ENCODE results near the gene FADS2.

FADS2 gene

GRCh38 chr11:61891331-61892084 lies 63.4 kb downstream of the FADS2 start, which contains the start of gene FADS3:
Gene FADS3, minus strand, starts transcription at chr11:61891545. Its CDS starts 164 bp downstream, at chr11:61891381.
- DNase-seq, result peak; percentile 25

DNA sequence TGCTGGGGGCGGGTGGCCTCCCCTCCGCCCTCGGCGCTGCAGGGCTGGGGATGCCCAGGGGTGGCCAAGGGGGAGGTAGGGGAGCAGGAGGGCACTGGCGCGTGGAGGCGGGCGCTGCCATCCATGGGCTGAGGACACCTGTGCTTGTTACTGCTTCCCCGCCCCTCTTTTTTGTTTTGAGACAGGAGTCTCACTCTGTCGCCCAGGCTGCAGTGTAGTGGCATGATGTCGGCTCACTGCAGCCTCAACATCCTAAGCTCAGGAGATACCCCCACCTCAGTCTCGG lies 63.9 kb downstream of the FADS2 start:
- DNase-seq, result no peak

DNA sequence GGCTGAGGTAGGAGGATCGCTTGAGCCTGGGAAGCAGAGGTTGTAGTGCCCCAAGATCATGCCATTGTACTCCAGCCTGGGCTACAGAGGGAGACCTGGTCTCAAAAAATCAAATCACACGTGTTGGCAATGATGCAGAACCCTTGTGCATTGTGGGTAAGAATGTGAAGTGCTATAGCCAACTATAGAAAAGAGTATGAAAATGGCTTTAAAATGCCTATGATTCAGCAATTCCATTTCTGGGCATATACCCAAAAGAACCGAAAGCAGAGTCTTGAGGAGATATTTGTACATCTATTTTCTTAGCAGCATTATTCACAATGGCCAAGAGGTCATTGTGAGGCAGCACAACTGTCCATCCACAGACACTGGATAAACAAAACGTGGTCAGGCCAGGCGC lies 65.9 kb downstream of the FADS2 start:
- no peak for DNase-seq

- DNase-seq, result no peak
Measured at GRCh38 chr11:61895046-61895717, 67.1 kb downstream of the FADS2 start.

DNA sequence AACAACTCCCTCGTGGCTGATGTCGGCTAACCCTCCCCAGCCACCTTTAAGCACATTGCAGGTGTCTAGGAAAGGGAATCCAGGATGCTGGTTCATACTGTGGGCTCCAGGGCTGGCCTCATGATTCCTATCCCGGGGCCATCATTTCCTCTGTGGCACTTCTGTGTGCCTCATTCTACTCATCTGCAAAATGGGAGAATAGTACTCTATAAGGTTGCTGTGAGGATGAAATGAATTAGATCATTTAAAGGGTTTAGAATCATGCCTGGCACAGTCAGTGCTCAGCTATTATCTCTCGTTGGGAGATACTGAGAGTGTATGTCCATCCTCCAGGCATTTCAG lies 67.6 kb downstream of the FADS2 start:
- no peak for DNase-seq

GRCh38 chr11:61896665-61897386 lies 68.7 kb downstream of the FADS2 start:
- no peak for DNase-seq

- peak; percentile 81 for DNase-seq
Measured at GRCh38 chr11:61897387-61898246, 69.5 kb downstream of the FADS2 start.

DNA sequence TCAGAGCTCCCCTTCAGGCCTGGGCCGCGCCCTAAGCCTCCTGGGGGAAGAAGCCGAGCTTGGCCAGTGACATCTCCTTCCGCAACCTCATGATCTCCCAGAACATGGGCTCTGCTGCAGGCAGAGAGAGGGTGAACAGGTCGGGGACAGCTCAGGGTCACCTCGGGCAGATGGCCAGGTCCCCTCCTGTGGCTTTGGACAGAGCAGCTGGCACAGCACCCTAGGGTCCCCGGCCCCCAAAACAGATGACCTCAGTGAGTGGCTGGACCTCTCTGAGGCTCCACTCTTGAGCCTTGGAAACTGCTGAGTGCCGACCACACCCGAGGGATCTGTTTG lies 70.1 kb downstream of the FADS2 start:
- no peak for DNase-seq

DNA sequence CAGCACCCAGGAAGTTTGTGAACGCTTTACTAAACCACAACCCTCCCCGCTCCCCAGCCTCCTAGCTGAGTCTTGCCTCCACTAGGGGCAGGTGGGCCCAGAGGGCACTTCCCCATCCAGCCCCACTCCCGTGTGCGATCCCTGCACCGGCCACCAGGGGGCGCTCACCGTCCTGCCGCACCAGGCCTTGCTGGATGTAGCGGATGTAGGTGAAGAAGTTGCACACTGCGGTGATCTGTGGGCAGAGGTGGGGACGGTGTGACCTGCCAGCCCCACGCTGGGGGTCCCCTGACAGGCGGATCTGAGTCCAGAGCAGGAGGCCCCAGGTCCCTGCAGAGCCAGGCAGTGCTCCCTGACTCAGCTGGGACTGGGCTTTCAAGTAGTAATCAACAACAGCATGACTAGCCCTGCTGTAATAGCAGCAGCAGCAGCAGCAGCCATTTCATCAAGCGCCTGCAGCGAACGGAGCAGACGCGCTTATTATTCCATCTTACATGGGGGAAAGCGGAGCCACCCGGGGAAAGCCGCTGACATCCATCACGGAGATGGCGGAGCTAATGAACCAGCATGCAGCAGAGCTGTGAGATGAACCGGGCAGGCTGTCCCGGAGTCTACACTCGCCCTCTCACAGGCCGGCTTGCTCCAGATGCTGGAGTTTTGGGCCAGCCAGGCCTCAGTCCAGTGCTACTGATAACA lies 71.2 kb downstream of the FADS2 start:
- peak; percentile 92 for DNase-seq

DNA sequence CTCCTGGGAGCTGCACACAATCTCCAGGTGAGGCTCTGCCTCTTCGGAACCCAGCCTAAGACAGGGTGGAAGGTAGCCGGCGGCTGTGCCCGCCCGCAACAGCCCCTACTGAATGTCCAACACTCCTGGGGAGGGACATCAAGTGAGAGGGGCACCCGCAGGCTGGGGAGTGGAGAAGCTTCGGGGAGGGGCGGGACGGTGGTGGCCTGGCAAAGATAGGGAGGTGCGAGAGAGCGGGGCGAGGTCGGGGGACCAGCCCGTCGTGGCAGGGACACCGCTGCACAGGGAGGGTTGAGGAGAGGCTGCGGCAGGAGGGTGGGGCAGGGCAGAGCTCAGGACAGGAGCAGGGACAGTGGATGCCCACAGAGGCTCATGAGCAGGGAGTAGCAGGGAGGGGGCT lies 72.2 kb downstream of the FADS2 start:
- DNase-seq, result no peak

DNA sequence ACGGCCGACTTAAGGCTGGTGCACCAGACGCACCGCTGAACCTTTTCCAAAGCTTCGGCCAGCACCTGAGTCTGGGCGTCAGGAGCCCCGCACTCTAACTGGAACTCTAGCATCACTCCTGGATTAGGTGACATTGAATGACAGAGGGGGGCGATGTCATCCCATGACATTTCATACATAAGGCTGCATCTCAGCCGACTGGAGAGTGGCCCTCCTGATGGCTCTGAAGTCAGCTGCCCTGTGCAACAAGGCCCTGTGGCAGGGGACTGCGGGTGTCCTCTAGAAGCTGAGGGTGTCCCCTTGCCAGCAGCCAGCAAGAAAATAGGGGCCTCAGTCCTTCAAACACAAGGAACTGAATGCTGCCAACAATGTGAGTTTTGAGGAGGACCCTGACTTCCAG lies 73.3 kb downstream of the FADS2 start:
- no peak for DNase-seq

DNA sequence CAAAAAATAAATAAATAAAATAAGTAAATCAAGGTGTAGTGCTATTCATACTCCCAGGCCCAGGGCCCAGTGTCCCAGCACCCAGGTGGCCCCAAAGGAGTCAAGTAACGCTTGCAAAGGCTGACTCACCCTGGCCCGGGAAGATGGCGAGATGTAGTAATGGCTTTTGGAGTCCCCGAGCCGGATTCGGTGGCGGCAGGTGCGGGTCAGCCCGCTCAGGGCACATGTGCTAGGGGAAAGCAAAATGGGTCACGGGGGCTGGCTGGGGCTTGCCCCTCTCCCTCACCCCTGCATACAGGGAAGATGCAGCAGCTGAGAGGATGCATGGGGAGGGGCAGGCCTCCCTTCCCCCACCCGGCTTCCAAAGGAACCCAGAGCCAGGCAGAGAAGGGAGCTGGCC lies 74.2 kb downstream of the FADS2 start:
- DNase-seq, result no peak

DNA sequence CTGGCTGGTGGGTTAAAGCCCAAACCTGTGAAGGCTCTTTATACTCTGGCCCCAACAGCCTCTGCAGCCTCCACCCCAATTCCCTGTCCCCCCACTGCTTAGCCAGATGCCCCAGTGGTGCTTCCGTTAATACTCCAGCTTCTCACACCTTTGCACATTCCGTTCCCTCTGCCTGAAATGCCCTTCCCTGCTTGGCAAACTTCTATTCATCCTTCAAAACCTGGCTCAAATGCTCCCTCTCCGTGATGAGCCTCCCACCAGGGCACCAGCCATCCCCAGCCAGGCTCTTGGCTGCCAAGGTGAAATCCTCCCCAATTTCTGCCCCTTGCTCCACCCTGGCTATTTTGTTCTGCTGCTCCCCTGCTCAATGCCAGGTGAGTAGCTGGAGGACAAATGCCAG lies 75.7 kb downstream of the FADS2 start:
- DNase-seq, result no peak

DNA sequence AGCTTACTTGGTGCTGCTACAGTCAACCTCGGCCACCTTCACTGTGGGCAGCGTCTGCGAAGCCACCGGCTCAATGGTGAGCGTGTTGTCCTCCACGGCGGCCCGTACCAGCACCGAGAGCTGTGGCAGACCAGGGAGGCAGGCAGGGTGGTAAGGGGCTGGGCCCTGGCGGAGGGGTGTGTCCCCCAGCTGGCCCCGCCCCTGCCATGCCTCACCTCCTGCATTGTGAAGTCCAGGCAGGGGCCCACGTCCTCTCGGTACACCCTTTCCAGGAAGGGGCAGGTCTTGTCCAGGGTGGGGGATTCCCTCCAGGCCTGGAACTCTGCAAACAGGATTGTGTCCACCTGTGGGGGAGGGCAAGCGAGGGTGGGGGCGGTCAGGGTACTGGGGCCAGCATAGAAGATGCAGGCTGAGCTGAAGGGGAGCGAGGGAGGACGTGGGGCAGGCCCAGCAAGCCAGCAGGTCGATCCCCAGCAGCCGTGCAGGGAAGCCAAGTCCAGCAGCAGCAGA lies 76.5 kb downstream of the FADS2 start:
- DNase-seq, result no peak

GRCh38 chr11:61905067-61905696 lies 77.1 kb downstream of the FADS2 start:
- DNase-seq, result no peak

DNA sequence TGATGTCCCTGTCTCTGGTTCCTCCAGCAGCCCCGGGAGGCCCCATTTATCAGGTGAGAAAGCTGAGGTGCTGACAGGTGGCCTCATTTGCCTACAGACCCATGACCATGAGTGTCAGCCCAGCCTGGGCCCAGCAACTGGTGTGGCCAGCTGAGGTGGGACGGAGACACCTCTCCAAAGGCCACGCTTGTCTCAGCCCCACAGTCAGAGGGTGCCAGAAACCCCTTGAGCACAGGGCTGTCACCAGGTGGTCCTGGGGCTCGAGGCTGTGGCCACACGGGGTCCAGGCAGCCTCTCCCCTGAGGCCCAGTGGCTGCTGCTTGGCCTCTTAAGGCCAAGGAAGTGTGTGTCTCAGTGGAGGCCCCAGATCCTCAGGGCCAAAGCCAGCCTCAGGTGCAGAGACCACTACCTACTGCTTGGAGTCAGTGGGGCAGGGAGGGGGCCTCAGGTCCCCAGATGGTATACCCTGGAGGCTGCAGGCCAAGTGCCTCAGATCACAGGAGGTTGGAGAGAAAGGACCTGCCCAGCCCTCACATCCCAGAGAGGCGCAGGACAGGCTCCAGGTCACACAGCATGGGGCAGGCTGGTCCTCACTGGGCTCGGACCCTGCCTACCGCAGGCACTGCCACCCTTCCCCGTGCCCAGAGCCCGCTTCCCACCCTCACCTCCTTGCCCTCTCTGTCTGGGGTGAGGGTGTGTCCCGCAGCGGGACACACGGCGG lies 77.9 kb downstream of the FADS2 start:
- no peak for DNase-seq

- no peak for DNase-seq
Measured at GRCh38 chr11:61906522-61906909, 78.4 kb downstream of the FADS2 start.

GRCh38 chr11:61907282-61907681 lies 79.2 kb downstream of the FADS2 start:
- DNase-seq, result no peak

GRCh38 chr11:61907871-61908729 lies 80.0 kb downstream of the FADS2 start:
- no peak for DNase-seq

DNA sequence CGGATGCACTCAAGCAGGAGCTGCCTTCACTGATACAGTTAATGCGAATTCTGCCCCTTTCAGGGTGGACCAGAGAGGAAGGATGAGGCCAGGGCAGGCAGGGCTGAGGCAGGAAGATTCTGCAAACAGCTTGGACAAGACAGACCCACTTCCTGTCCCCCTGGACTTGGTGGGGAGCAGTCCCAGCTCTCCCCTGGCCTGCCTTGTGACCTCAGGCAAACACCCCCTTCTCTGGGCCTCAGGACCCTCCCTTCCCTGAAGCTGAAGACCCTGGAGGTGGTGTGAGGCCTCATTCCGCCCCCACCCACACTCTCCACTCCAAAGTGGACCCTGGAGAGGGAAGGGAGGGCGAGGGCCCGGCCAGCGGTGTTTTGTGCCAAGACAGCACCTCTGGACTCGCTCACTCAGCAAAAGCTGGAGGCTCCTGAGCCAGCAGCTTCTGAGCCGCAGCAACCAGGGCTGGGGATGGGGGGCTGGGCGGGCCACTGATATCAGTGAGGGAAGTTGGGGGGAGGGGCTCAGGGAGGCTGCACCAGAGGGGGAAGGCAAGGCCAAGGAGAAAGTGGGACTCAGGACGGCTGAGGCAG lies 80.7 kb downstream of the FADS2 start:
- DNase-seq, result no peak

All from activated CD4-positive, alpha-beta T cell treated with anti-CD3 and anti-CD28 coated beads, Interleukin-2, amount 50 U/mL, for 16 hours (primary cell).